Mucosa of descending colon (tissue), 3 donors: ENCODE results near the gene SLC2A8. TPM values are rescaled to one million over a fixed set of nuclear protein-coding genes. Genes with fewer than 3 reads are reported as not detected.
A peak's percentile ranks its signal among the peaks of the same experiment; 100 is the strongest.

Source experiments
- ATAC-seq: fragments of 200-7000 bp; cut with Tn5 transposase; one replicate; pipeline ENCODE4 v1.9.1; 2020; ENCODE audit warnings: mild to moderate bottlenecking, moderate library complexity
- DNase-seq, 3 donors: peaks; one replicate each; pipeline ENCODE4 v3.0.0-alpha.2; 2020
- H3K36me3 ChIP-seq: fragments of 200-600 bp; one replicate; pipeline ENCODE4 v1.8.0; 2021; ENCODE audit warnings: low read depth, mild to moderate bottlenecking
- H3K4me1 ChIP-seq: fragments of 200-600 bp; one replicate; pipeline ENCODE4 v1.8.0; 2021; ENCODE audit warnings: low read depth, mild to moderate bottlenecking
- H3K4me3 ChIP-seq: fragments of 200-600 bp; one replicate; pipeline ENCODE4 v1.8.0; 2021; ENCODE audit warnings: mild to moderate bottlenecking
- H3K9me3 ChIP-seq: fragments of 200-600 bp; one replicate; pipeline ENCODE4 v1.8.0; 2021; ENCODE audit warnings: mild to moderate bottlenecking
- CTCF ChIP-seq: fragments of 200-600 bp; IDR thresholded peaks from one replicate; pipeline ENCODE4 v1.8.0; 2022; ENCODE audit warnings: antibody characterized with exemption, mild to moderate bottlenecking
- intact Hi-C, 2 donors: fragments of 100-400 bp; cut with DNase I in 1 of 2; cut with micrococcal nuclease in 1 of 2; formaldehyde crosslinking; loops; one replicate each; pipeline versions ENCODE4 v1.11.0 to v1.11.1; 2022; cut with DNase I, micrococcal nuclease
- total RNA-seq, 3 donors: library from RNA; stranded (reverse); fragmentation: NEBNext Ultra II Directional in 2 of 3; extraction: Animal tissue kit (Norgen Biotek cat#: 25700) in 2 of 3; gene quantifications; one replicate each; pipeline versions ENCODE4 v1.2.1 to v1.2.4, GENCODE V29; 2021 to 2023
- donor health status: DM: no; HTN: no; CAD: no; lungs with moderate emphysema.
- donor health status: DM: no; HTN: no; CAD: no.
- donor health status: DM: no; HTN: yes; CAD: no.

SLC2A8 gene
- total RNA-seq, 3 donors from 2014 or later, result 17.3 to 60.1 (median 23.0) TPM

GRCh38 chr9:127451608-127451857, 54.6 kb downstream of the SLC2A8 start:
- intact Hi-C loops, result no loop called here
- DNase-seq, result no peak
- H3K4me3 ChIP-seq, result peak overlapping the region; percentile 71
- H3K4me1 ChIP-seq, result peaks cover 26% of the 10 kb centered on the region
- TF ChIP-seq CTCF, result no peak
- H3K9me3 ChIP-seq, result no peaks in the 10 kb centered on the region
- peaks cover 5% of the 10 kb centered on the region for H3K36me3 ChIP-seq
- ATAC-seq, result no peak

- intact Hi-C loops, result no loop called here
- peaks cover 26% of the 10 kb centered on the region for H3K4me1 ChIP-seq
- TF ChIP-seq CTCF, result no peak
- peak overlapping the region; percentile 71 for H3K4me3 ChIP-seq
- DNase-seq, result peak; percentile 62 to 77 (median 76)
- peak; percentile 45 for ATAC-seq
- peaks cover 3% of the 10 kb centered on the region for H3K36me3 ChIP-seq
- H3K9me3 ChIP-seq, result no peaks in the 10 kb centered on the region
Observed at GRCh38 chr9:127451858-127452656, 55.1 kb downstream of the SLC2A8 start.

- no peak for TF ChIP-seq CTCF
- Histone ChIP-seq H3K4me1 (peaks cover 26% of the 10 kb centered on the region), H3K9me3 (no peaks in the 10 kb centered on the region), H3K4me3 (no peak overlapping the region), H3K36me3 (no peaks in the 10 kb centered on the region)
- ATAC-seq (peak; percentile 58), DNase-seq (peak; percentile 69 to 84 (median 76))
- intact Hi-C loops, result no loop called here
Observed at GRCh38 chr9:127452691-127453090, 55.7 kb downstream of the SLC2A8 start.

- H3K4me1 ChIP-seq, result peaks cover 9% of the 10 kb centered on the region
- no peak overlapping the region for H3K4me3 ChIP-seq
- H3K9me3 ChIP-seq, result no peaks in the 10 kb centered on the region
- DNase-seq (peak in 2 of 3 donors; percentile 70 to 71), ATAC-seq (no peak)
- TF ChIP-seq CTCF, result peak; percentile 38
- no peaks in the 10 kb centered on the region for H3K36me3 ChIP-seq
- intact Hi-C loops, result no loop called here
Observed at GRCh38 chr9:127455324-127455992, 58.5 kb downstream of the SLC2A8 start.

- peaks cover 4% of the 10 kb centered on the region for H3K36me3 ChIP-seq
- H3K9me3 ChIP-seq, result no peaks in the 10 kb centered on the region
- peaks cover 5% of the 10 kb centered on the region for H3K4me1 ChIP-seq
- no peak for TF ChIP-seq CTCF
- ATAC-seq, result no peak
- no peak for DNase-seq
- intact Hi-C loops, result no loop called here
- no peak overlapping the region for H3K4me3 ChIP-seq
Observed at GRCh38 chr9:127457191-127457878, 60.4 kb downstream of the SLC2A8 start.

Other genes starting within 250 kb of the SLC2A8 start
- 10 to 100 TPM in 1 of 3 donors, 1 to 10 TPM in 2; 5.4 to 14.2 (median 8.6) TPM for gene GARNL3, start 132.4 kb upstream of the SLC2A8 start, total RNA-seq
- 10 to 100 TPM in 1 of 3 donors, 1 to 10 TPM in 2; 5.1 to 13.6 (median 5.7) TPM for gene ZNF79, start 27.2 kb downstream of the SLC2A8 start, total RNA-seq
- 100 to 1,000 TPM; 726 to 998 (median 926) TPM for gene RPL12, start 54.2 kb downstream of the SLC2A8 start, total RNA-seq
- 10 to 100 TPM; 16.8 to 29.0 (median 17.9) TPM for gene LRSAM1, start 54.3 kb downstream of the SLC2A8 start, total RNA-seq
- 10 to 100 TPM; 11.8 to 37.1 (median 17.1) TPM for gene STXBP1, start 215.1 kb downstream of the SLC2A8 start, total RNA-seq